ENCODE results near the gene PON1.

Gene PON1

DNA sequence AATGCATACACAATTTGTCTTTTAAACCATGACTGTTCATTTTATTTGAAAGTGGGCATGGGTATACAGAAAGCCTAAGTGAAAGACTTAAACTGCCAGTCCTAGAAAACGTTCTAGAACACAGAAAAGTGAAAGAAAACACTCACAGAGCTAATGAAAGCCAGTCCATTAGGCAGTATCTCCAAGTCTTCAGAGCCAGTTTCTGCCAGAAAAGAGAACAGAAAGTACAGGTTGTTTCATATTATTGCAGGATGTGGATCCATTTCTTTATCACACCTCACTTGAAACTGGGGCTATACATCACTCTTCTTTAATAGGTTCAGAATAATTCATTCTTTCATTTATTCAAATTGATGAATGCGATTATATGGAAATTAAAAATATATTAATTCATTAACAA, 7.7 kb downstream of the PON1 start:
- in situ Hi-C loops (cut with MboI; ENCODE audit: low pct_unique_long_range_greater_than_20kb, low sequenced_read_pairs, unreplicated experiment): no loop called here
- DNase-seq (ENCODE audit: low spot score): peak; percentile 36
- TF ChIP-seq CTCF (IDR thresholded peaks at IDR 0.05; ENCODE audit: extremely low read depth, insufficient read depth, missing control alignments): no peak

DNA sequence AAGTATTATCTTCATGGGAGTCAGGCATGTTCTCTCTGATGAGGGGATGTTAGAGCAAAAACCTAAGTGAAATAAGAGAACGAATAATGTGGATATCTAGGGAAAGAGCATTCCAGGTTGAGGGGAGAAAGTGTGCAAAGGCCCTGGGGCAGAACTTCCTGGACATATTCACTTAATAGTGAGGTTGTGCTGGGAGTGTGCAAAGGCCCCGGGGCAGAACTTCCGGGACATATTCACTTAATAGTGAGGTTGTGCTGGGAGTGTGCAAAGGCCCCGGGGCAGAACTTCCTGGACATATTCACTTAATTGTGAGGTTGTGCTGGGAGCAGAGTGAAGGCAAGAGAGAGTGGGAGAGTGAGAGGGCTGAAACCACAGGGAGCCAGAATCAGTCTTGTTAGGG, 11.8 kb downstream of the PON1 start:
- in situ Hi-C loops (cut with MboI; ENCODE audit: low pct_unique_long_range_greater_than_20kb, low sequenced_read_pairs, unreplicated experiment): no loop called here
- no peak for DNase-seq (ENCODE audit: low spot score)
- TF ChIP-seq CTCF (IDR thresholded peaks at IDR 0.05; ENCODE audit: extremely low read depth, insufficient read depth, missing control alignments): no peak

DNA sequence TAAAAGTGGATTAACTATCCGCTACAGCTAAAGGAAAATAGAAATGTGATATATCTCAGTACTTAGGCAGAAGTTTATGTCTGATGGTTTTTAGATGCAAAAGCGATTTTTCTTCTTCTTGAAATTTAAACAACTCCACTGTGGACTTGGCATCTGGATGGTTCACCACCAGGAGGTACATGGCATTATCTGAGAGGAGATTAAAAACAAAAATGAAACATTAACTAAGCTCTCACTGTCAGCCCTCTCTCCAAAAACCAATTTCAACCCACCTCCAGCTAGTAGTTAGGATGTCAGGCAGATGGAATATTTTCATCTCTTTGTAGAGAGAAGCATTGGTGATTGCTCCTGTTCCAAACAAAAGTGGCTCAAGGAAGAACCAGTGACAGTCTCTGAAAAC, 12.9 kb downstream of the PON1 start:
- in situ Hi-C loops (cut with MboI; ENCODE audit: low pct_unique_long_range_greater_than_20kb, low sequenced_read_pairs, unreplicated experiment): no loop called here
- DNase-seq (ENCODE audit: low spot score): no peak
- no peak for TF ChIP-seq CTCF (IDR thresholded peaks at IDR 0.05; ENCODE audit: extremely low read depth, insufficient read depth, missing control alignments)

- in situ Hi-C loops (cut with MboI; ENCODE audit: low pct_unique_long_range_greater_than_20kb, low sequenced_read_pairs, unreplicated experiment): no loop called here
- no peak for DNase-seq (ENCODE audit: low spot score)
- no peak for TF ChIP-seq CTCF (IDR thresholded peaks at IDR 0.05; ENCODE audit: extremely low read depth, insufficient read depth, missing control alignments)
Measured at GRCh38 chr7:95309951-95310350, 14.4 kb downstream of the PON1 start.

- in situ Hi-C loops (cut with MboI; ENCODE audit: low pct_unique_long_range_greater_than_20kb, low sequenced_read_pairs, unreplicated experiment): no loop called here
Measured at GRCh38 chr7:95304990-95305389, 19.3 kb downstream of the PON1 start.

GRCh38 chr7:95303013-95303905, 21.1 kb downstream of the PON1 start:
- no peak for TF ChIP-seq CTCF (IDR thresholded peaks at IDR 0.05; ENCODE audit: extremely low read depth, insufficient read depth, missing control alignments)
- in situ Hi-C loops (cut with MboI; ENCODE audit: low pct_unique_long_range_greater_than_20kb, low sequenced_read_pairs, unreplicated experiment): no loop called here
- DNase-seq (ENCODE audit: low spot score): no peak

More at GRCh38 chr7:95304990-95305389, 19.3 kb downstream of the PON1 start:
- DNase-seq (ENCODE audit: low spot score): no peak
- no peak for TF ChIP-seq CTCF (IDR thresholded peaks at IDR 0.05; ENCODE audit: extremely low read depth, insufficient read depth, missing control alignments)

Measured in GM13977 (cell line).